ENCODE data around the gene RABL2B.
"Not testable (repeated sequence)": the region's sequence is repeated elsewhere in the genome, so short reads cannot be mapped to it uniquely, and the experiment has no call there.

DNA sequence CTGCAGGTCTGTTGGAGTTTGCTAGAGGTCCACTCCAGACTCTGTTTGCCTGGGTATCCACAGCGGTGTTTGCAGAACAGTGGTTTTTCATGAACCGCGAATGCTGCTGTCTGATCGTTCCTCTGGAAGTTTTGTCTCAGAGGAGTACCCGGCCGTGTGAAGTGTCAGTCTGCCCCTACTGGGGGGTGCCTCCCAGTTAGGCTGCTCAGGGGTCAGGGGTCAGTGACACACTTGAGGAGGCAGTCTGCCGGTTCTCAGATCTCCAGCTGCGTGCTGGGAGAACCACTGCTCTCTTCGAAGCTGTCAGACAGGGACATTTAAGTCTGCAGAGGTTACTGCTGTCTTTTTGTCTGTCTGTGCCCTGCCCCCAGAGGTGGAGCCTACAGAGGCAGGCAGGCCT, 27.0 kb downstream of the RABL2B start:
- TF ChIP-seq, protein P1, sequence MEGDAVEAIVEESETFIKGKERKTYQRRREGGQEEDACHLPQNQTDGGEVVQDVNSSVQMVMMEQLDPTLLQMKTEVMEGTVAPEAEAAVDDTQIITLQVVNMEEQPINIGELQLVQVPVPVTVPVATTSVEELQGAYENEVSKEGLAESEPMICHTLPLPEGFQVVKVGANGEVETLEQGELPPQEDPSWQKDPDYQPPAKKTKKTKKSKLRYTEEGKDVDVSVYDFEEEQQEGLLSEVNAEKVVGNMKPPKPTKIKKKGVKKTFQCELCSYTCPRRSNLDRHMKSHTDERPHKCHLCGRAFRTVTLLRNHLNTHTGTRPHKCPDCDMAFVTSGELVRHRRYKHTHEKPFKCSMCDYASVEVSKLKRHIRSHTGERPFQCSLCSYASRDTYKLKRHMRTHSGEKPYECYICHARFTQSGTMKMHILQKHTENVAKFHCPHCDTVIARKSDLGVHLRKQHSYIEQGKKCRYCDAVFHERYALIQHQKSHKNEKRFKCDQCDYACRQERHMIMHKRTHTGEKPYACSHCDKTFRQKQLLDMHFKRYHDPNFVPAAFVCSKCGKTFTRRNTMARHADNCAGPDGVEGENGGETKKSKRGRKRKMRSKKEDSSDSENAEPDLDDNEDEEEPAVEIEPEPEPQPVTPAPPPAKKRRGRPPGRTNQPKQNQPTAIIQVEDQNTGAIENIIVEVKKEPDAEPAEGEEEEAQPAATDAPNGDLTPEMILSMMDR (IDR thresholded peaks at IDR 0.05 in 2 of 3, conservative IDR thresholded peaks at IDR 0.05 in 1 of 3; ENCODE audit: borderline replicate concordance in 1 of 3, insufficient read depth in 1 of 3, low read depth in 2 of 3, low read length in 2 of 3): not testable (repeated sequence)
- TF ChIP-seq YY1 (IDR thresholded peaks at IDR 0.05; ENCODE audit: extremely low read depth, insufficient replicate concordance, low read depth, low read length); POLR2A (IDR thresholded peaks at IDR 0.05; ENCODE audit: borderline replicate concordance, extremely low read depth, insufficient read depth, insufficient read length); CEBPB (IDR thresholded peaks at IDR 0.05; ENCODE audit: low read depth); SIN3A (IDR thresholded peaks at IDR 0.05; ENCODE audit: low read depth); JUND (IDR thresholded peaks at IDR 0.05); RAD21 (IDR thresholded peaks at IDR 0.05; ENCODE audit: low read depth): not testable (repeated sequence)
- TF ChIP-seq, protein P2, sequence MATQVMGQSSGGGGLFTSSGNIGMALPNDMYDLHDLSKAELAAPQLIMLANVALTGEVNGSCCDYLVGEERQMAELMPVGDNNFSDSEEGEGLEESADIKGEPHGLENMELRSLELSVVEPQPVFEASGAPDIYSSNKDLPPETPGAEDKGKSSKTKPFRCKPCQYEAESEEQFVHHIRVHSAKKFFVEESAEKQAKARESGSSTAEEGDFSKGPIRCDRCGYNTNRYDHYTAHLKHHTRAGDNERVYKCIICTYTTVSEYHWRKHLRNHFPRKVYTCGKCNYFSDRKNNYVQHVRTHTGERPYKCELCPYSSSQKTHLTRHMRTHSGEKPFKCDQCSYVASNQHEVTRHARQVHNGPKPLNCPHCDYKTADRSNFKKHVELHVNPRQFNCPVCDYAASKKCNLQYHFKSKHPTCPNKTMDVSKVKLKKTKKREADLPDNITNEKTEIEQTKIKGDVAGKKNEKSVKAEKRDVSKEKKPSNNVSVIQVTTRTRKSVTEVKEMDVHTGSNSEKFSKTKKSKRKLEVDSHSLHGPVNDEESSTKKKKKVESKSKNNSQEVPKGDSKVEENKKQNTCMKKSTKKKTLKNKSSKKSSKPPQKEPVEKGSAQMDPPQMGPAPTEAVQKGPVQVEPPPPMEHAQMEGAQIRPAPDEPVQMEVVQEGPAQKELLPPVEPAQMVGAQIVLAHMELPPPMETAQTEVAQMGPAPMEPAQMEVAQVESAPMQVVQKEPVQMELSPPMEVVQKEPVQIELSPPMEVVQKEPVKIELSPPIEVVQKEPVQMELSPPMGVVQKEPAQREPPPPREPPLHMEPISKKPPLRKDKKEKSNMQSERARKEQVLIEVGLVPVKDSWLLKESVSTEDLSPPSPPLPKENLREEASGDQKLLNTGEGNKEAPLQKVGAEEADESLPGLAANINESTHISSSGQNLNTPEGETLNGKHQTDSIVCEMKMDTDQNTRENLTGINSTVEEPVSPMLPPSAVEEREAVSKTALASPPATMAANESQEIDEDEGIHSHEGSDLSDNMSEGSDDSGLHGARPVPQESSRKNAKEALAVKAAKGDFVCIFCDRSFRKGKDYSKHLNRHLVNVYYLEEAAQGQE (IDR thresholded peaks at IDR 0.05; ENCODE audit: low read depth): not testable (repeated sequence)
